GM13976 (cell line): ENCODE data around the gene NFASC.

Experiments used
- DNase-seq: peaks from one replicate; pipeline ENCODE4 v3.0.0; 2012; ENCODE audit warnings: low spot score
- in situ Hi-C: fragments of 300-500 bp; cut with MboI; formaldehyde crosslinking; loops from one replicate; pipeline ENCODE4 v1.12.0; 2022; ENCODE audit warnings: low sequenced_read_pairs, mixed read lengths, inconsistent platforms; ENCODE audit not compliant: unreplicated experiment
- TF ChIP-seq, protein P1 (sequence below): IDR thresholded peaks from 2 replicates; pipeline ENCODE4 v1.5.1; 2012; ENCODE audit warnings: borderline replicate concordance, mild to moderate bottlenecking; ENCODE audit not compliant: insufficient read depth; ENCODE audit errors: extremely low read depth, missing control alignments, control extremely low read depth

Gene NFASC

DNA sequence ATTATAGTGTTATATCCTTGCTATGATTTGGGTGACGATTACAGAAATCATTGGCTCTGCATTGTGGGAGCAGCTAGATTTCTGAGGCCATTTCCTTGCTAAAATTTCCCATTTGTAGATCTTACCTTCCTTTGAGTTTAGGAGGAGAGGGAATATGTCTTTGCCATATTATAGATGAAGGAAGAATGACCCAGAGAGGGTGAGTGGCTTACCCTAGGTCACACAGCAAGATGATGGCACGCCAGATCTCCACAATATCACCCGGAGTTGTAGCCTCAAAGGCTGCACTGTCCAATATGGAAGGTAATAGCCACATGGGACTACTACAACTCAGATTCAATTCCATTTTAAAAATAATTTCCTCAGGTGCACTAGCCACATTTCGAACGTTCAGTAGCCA is 182.6 kb downstream of the NFASC start:
- DNase-seq, result no peak
- in situ Hi-C loops, result no loop called here
- TF ChIP-seq, protein P1, sequence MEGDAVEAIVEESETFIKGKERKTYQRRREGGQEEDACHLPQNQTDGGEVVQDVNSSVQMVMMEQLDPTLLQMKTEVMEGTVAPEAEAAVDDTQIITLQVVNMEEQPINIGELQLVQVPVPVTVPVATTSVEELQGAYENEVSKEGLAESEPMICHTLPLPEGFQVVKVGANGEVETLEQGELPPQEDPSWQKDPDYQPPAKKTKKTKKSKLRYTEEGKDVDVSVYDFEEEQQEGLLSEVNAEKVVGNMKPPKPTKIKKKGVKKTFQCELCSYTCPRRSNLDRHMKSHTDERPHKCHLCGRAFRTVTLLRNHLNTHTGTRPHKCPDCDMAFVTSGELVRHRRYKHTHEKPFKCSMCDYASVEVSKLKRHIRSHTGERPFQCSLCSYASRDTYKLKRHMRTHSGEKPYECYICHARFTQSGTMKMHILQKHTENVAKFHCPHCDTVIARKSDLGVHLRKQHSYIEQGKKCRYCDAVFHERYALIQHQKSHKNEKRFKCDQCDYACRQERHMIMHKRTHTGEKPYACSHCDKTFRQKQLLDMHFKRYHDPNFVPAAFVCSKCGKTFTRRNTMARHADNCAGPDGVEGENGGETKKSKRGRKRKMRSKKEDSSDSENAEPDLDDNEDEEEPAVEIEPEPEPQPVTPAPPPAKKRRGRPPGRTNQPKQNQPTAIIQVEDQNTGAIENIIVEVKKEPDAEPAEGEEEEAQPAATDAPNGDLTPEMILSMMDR, result no peak

DNA sequence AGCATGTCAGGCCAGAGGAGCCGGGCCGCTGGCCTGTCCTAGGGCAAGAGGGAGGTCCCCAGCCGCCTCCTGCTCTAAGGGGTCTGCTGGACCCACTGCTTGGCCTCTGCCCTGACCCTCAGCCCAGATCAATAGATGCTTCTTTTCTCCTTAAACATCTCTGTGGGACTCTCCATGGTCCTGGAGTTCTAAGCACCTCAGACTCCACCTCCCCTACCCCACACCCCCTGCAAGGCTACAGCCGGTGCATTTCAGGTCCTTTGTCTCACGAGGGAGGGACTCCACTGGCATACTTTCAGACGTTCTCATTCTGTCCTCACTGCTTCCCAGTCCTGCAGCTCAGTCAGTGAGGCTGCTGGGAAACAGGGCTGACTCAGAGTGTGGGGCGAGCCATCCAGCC is 183.4 kb downstream of the NFASC start:
- TF ChIP-seq, protein P1, result no peak
- DNase-seq, result no peak
- in situ Hi-C loops, result no loop called here

DNA sequence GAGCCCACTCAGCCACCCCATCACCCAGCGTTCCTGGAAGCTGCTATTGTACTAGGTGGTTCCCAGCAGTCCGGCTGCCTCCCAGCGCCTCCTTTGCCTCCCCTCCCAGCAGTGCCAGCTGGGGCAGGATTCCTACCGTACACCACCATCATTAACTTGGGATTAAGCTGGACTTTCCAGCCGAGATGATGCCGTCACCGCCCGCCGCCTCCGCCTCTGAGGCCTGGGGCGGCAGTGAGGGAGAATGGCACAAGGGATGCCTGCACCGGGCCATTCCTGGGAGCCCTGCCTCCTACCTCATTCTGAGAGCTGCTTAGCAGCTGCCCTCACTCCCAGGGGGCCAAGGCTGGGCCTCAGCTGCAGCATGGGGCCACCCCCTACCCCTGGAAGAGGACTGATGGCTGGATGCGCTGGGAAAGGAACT is 185.5 kb downstream of the NFASC start:
- in situ Hi-C loops, result no loop called here
- TF ChIP-seq, protein P1, result no peak
- no peak for DNase-seq

DNA sequence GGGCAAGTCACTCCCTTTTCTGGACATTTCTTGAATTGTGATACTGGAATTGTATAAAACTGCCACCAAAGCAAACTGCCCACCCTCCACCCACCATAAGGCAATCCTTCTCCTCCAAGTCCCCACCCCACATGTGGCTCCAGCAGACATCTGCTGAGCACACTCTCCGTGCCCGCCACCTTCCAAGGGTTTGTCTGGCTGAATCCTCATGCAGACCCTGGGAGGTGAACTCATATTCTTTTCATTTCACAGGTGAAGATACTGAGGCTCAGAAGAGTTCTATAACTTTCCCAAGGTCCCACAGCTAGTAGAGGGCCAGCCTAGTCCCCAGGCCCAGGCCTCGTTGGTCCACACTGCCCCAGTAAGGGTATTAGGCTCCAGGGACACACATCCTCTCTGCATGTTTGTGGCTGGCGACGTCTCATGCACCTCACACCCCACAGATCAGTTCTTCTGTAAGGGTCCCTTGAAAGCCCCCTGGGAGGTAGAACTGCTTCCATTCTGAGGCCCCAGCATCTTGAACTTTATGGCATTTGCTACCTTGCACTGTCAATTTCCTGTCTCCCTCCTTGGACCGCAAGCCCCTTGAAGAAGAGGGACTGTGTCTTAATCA is 186.4 kb downstream of the NFASC start:
- in situ Hi-C loops, result no loop called here
- DNase-seq, result no peak
- TF ChIP-seq, protein P1, result no peak

DNA sequence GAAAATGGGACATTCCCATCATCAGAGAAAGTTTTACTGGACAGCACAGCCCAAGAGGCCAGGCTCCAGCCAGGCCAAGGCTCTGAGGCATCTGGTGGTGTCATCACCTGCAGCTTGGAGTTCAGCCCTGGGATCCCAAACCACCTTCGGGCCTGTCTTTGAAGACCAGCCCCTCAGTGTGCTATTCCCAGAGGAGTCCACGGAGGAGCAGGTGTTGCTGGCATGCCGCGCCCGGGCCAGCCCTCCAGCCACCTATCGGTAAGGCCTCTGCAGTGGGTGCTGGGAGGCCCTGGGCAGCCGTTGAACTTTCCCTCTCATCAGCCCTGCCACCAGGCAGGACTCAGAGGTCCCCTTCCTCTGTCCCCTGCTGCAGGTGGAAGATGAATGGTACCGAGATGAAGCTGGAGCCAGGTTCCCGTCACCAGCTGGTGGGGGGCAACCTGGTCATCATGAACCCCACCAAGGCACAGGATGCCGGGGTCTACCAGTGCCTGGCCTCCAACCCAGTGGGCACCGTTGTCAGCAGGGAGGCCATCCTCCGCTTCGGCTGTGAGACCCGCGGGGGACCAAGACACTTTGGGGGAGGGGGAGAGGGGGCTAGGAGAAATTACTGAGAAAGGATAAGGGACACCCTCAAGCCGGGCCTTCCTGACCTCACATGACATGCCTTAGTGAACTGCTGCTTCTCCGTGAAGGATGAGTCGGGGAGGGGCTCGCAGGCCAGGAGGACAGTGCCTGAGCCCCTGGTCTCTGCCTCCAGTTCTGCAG is 187.3 kb downstream of the NFASC start:
- in situ Hi-C loops, result no loop called here
- TF ChIP-seq, protein P1, result no peak
- DNase-seq, result no peak

DNA sequence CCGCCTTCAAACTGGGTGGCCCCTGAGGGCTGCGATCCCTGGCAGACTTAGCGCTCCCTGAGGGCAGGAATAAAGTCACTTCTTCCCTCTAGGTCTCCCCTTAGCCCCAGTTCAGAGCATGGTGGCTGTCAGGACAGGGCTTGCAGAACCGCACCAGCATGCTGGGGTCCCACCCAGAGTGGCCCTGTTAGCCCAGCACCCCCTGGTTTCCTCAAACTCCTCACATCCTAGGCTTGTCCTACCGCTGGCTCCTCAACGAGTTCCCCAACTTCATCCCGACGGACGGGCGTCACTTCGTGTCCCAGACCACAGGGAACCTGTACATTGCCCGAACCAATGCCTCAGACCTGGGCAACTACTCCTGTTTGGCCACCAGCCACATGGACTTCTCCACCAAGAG is 188.2 kb downstream of the NFASC start:
- no peak for DNase-seq
- TF ChIP-seq, protein P1, result no peak
- in situ Hi-C loops, result no loop called here

DNA sequence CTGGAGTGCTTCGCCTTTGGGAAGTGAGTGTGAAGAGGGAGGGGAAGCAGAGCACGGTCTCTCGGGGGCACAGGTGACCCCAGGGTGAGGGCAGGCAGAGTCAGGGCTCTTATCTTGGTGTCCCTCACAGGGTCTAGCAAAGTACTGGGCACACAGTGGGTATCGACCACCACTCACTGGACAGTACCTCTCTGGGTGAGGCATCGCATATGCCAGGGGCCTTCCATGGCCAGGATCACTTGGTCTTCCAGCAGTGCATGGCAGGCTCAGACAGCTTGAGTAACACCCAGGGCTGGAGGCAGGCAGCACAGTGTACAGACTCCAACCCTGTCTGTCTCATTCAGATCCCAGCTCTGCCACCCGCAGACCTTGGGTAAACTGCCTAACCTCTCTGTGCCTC is 189.0 kb downstream of the NFASC start:
- DNase-seq, result no peak
- in situ Hi-C loops, result no loop called here
- TF ChIP-seq, protein P1, result no peak
